GM23338 (cell line): Measurements from ENCODE around the gene IZUMO4. TPM values are rescaled to one million over a fixed set of nuclear protein-coding genes. Genes with fewer than 3 reads are reported as not detected.

ENCODE experiments used
- ATAC-seq: fragments of 200-7000 bp; cut with Tn5 transposase; 3 replicates; pipeline ENCODE4 v1.9.1; 2020
- DNase-seq: peaks from one replicate; pipeline ENCODE4 v3.0.0-alpha.2; 2015; ENCODE audit warnings: low spot score
- H2AFZ ChIP-seq: fragments of 200-600 bp; sonication (generic); 2 replicates; pipeline ENCODE4 v1.8.0; 2016; ENCODE audit warnings: antibody characterized with exemption, mild to moderate bottlenecking, moderate library complexity
- H3F3A ChIP-seq: fragments of 200-600 bp; sonication (generic); replicated peaks from 2 replicates; pipeline ENCODE4 v1.8.0; 2017; ENCODE audit warnings: antibody characterized with exemption, mixed run types, low read depth
- H3K27ac ChIP-seq: fragments of 200-600 bp; sonication (generic); 2 replicates; pipeline ENCODE4 v1.6.1; 2016; ENCODE audit warnings: low read depth
- H3K27me3 ChIP-seq: fragments of 200-600 bp; sonication (generic); 2 replicates; pipeline ENCODE4 v1.8.0; 2016; ENCODE audit warnings: mild to moderate bottlenecking, mixed run types, moderate library complexity; ENCODE audit not compliant: insufficient read depth
- H3K36me3 ChIP-seq: fragments of 200-600 bp; sonication (generic); 2 replicates; pipeline ENCODE4 v1.8.0; 2016; ENCODE audit warnings: mild to moderate bottlenecking; ENCODE audit not compliant: insufficient read depth
- H3K4me1 ChIP-seq: fragments of 200-600 bp; sonication (generic); 2 replicates; pipeline ENCODE4 v1.8.0; 2016; ENCODE audit warnings: mild to moderate bottlenecking, moderate library complexity; ENCODE audit not compliant: insufficient read depth
- H3K4me2 ChIP-seq: fragments of 200-600 bp; sonication (generic); 2 replicates; pipeline ENCODE4 v1.7.1; 2017; ENCODE audit warnings: mixed run types
- H3K4me3 ChIP-seq: fragments of 200-600 bp; sonication (generic); 2 replicates; pipeline ENCODE4 v1.6.1; 2016; ENCODE audit warnings: mixed run types
- H3K79me2 ChIP-seq: fragments of 200-600 bp; sonication (generic); replicated peaks from 2 replicates; pipeline ENCODE4 v1.8.0; 2017; ENCODE audit warnings: mild to moderate bottlenecking; ENCODE audit not compliant: insufficient read depth
- H3K9me2 ChIP-seq: fragments of 200-600 bp; sonication (generic); 2 replicates; pipeline ENCODE4 v1.8.0; 2017; ENCODE audit not compliant: insufficient read depth
- H4K20me1 ChIP-seq: fragments of 200-600 bp; sonication (generic); replicated peaks from 2 replicates; pipeline ENCODE4 v1.8.0; 2017; ENCODE audit warnings: mild to moderate bottlenecking; ENCODE audit not compliant: insufficient read depth
- H3K27ac Mint-ChIP-seq: 2 replicates; pipeline ENCODE4 v1.8.0; 2020; ENCODE audit warnings: inconsistent platforms, mild to moderate bottlenecking, moderate library complexity, mixed read lengths
- H3K27me3 Mint-ChIP-seq: 3 replicates; pipeline ENCODE4 v1.8.0; 2022; ENCODE audit warnings: low read depth, mild to moderate bottlenecking, moderate library complexity, mixed read lengths, inconsistent platforms; ENCODE audit not compliant: insufficient read depth, poor library complexity
- H3K36me3 Mint-ChIP-seq: 3 replicates; pipeline ENCODE4 v1.8.0; 2021; ENCODE audit warnings: low read depth, mild to moderate bottlenecking, inconsistent platforms, moderate library complexity, mixed read lengths
- H3K4me1 Mint-ChIP-seq: 3 replicates; pipeline ENCODE4 v1.8.0; 2020; ENCODE audit warnings: mild to moderate bottlenecking, inconsistent platforms, mixed read lengths
- H3K4me3 Mint-ChIP-seq: 3 replicates; pipeline ENCODE4 v1.8.0; 2021; ENCODE audit warnings: moderate library complexity, mild to moderate bottlenecking, inconsistent platforms, mixed read lengths
- H3K9me3 Mint-ChIP-seq: 3 replicates; pipeline ENCODE4 v1.8.0; 2020; ENCODE audit warnings: moderate library complexity, mild to moderate bottlenecking, inconsistent platforms, mixed read lengths
- CREB1 ChIP-seq: fragments of 250-450 bp; sonication (Bioruptor Pico); IDR thresholded peaks from 2 replicates; pipeline ENCODE4 v1.5.0; 2020; ENCODE audit warnings: low read depth, mild to moderate bottlenecking, moderate library complexity
- EZH2 ChIP-seq: fragments of 200-600 bp; sonication (generic); IDR thresholded peaks from one replicate; pipeline ENCODE4 v1.8.0; 2017; ENCODE audit warnings: antibody characterized with exemption, mild to moderate bottlenecking, low read depth; ENCODE audit not compliant: unreplicated experiment
- EZH2phosphoT487 ChIP-seq: fragments of 200-600 bp; sonication (generic); IDR thresholded peaks from one replicate; pipeline ENCODE4 v1.8.1; 2018; ENCODE audit warnings: antibody characterized with exemption; ENCODE audit not compliant: unreplicated experiment
- JUNB ChIP-seq: IDR thresholded peaks from one replicate; pipeline ENCODE4 v1.6.1; 2016; ENCODE audit warnings: antibody characterized with exemption; ENCODE audit not compliant: unreplicated experiment
- NANOG ChIP-seq: IDR thresholded peaks from 2 replicates; pipeline ENCODE4 v1.6.1; 2016; ENCODE audit warnings: antibody characterized with exemption, borderline replicate concordance
- POLR2AphosphoS5 ChIP-seq: IDR thresholded peaks from 2 replicates; pipeline ENCODE4 v1.6.1; 2016; ENCODE audit warnings: antibody characterized with exemption, low read depth
- STAT1 ChIP-seq: IDR thresholded peaks from one replicate; pipeline ENCODE4 v1.6.1; 2016; ENCODE audit warnings: antibody characterized with exemption; ENCODE audit not compliant: unreplicated experiment
- ZNF114 ChIP-seq: fragments of 250-450 bp; sonication (Bioruptor Pico); IDR thresholded peaks from 2 replicates; pipeline ENCODE4 v1.5.0; 2020; ENCODE audit warnings: mild to moderate bottlenecking, moderate library complexity
- polyA plus RNA-seq: library from polyadenylated mRNA; unstranded; fragments of >200 nt; fragmentation: Nextera tagmentation; extraction: Ambion mirVana; gene quantifications from 2 replicates; pipeline ENCODE4 v1.2.1, GENCODE V29; 2016
- total RNA-seq: library from RNA; depleted of rRNA; stranded (reverse); fragments of >200 nt; shearing (Covaris generic); gene quantifications from 2 replicates; pipeline ENCODE4 v1.2.3, GENCODE V29; 2014
- TF ChIP-seq, protein P1 (sequence below): IDR thresholded peaks from one replicate; pipeline ENCODE4 v1.6.1; 2018; ENCODE audit warnings: antibody characterized with exemption; ENCODE audit not compliant: unreplicated experiment
- TF ChIP-seq, protein P2 (sequence below): fragments of 250-450 bp; sonication (Bioruptor Pico); IDR thresholded peaks from 2 replicates; pipeline ENCODE4 v1.5.0; 2020; ENCODE audit warnings: mild to moderate bottlenecking, moderate library complexity
- TF ChIP-seq, protein P3 (sequence below), 2 experiments: fragments of 200-600 bp in 1 of 2; sonication (generic) in 1 of 2; conservative IDR thresholded peaks; 2 replicates each; pipeline versions ENCODE4 v1.5.1 to v1.6.1; 2016 to 2017; ENCODE audit warnings: antibody characterized with exemption in 2 of 2, low read depth in 2 of 2, mild to moderate bottlenecking in 2 of 2, moderate library complexity in 1 of 2
- TF ChIP-seq, protein P4 (sequence below): IDR thresholded peaks from 2 replicates; pipeline ENCODE4 v1.6.1; 2016; ENCODE audit warnings: antibody characterized with exemption

The IZUMO4 gene
- total and polyA plus RNA-seq, 2 experiments from 2014 or later, result 0.57 to 2.2 TPM

DNA sequence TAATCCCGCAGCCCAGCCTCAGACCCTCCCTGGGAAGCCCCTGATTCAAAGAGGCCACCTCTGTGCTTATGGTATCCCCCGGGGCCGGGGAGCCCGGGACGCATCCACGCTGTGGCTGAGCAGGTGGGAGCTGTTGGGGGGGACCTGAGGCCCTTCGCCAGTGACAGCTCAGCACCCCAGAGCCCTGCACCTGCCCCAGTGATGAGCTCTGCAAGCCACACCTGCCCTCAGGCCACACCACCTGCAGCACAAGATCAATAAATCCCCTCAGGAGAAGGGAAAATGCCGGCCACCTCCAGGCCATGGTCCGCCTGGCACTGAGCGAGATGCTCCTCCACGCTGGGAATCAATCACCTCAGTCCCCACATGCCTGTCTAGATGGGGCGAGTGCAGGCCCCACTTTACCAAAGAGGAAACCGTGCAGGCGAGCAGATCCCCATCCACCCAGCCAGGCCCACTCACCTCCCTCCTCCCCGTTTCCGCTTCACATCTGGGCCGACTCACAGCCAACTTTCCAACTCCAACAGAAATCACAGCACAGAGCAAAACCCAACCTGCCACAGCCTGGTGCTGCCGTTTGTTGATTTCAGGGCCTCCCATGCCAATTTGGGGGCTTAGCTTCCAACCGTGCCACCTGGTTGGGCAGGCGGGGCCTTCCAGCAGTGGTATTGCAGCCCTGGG lies 13.4 kb upstream of the IZUMO4 start:
- H3K9me3 Mint-ChIP-seq, result no peaks in the 10 kb centered on the region
- Histone ChIP-seq H3K27ac (no peak overlapping the region), H3K36me3 (no peaks in the 10 kb centered on the region), H3K4me1 (no peaks in the 10 kb centered on the region), H2AFZ (no peak overlapping the region), H3K4me2 (no peak overlapping the region), H3K27me3 (no peaks in the 10 kb centered on the region), H3K79me2 (no peaks in the 10 kb centered on the region), H3K9me2 (no peaks in the 10 kb centered on the region), H3F3A (peaks cover 3% of the 10 kb centered on the region; the same call in 1 of the 2 replicates), H3K4me3 (no peak overlapping the region), H4K20me1 (no peaks in the 10 kb centered on the region)
- H3K4me3 Mint-ChIP-seq, result no peak overlapping the region
- H3K4me1 Mint-ChIP-seq, result peaks cover 4% of the 10 kb centered on the region; the same call in 1 of the 3 replicates
- TF ChIP-seq, protein P1, sequence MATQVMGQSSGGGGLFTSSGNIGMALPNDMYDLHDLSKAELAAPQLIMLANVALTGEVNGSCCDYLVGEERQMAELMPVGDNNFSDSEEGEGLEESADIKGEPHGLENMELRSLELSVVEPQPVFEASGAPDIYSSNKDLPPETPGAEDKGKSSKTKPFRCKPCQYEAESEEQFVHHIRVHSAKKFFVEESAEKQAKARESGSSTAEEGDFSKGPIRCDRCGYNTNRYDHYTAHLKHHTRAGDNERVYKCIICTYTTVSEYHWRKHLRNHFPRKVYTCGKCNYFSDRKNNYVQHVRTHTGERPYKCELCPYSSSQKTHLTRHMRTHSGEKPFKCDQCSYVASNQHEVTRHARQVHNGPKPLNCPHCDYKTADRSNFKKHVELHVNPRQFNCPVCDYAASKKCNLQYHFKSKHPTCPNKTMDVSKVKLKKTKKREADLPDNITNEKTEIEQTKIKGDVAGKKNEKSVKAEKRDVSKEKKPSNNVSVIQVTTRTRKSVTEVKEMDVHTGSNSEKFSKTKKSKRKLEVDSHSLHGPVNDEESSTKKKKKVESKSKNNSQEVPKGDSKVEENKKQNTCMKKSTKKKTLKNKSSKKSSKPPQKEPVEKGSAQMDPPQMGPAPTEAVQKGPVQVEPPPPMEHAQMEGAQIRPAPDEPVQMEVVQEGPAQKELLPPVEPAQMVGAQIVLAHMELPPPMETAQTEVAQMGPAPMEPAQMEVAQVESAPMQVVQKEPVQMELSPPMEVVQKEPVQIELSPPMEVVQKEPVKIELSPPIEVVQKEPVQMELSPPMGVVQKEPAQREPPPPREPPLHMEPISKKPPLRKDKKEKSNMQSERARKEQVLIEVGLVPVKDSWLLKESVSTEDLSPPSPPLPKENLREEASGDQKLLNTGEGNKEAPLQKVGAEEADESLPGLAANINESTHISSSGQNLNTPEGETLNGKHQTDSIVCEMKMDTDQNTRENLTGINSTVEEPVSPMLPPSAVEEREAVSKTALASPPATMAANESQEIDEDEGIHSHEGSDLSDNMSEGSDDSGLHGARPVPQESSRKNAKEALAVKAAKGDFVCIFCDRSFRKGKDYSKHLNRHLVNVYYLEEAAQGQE, result no peak
- TF ChIP-seq, protein P2, sequence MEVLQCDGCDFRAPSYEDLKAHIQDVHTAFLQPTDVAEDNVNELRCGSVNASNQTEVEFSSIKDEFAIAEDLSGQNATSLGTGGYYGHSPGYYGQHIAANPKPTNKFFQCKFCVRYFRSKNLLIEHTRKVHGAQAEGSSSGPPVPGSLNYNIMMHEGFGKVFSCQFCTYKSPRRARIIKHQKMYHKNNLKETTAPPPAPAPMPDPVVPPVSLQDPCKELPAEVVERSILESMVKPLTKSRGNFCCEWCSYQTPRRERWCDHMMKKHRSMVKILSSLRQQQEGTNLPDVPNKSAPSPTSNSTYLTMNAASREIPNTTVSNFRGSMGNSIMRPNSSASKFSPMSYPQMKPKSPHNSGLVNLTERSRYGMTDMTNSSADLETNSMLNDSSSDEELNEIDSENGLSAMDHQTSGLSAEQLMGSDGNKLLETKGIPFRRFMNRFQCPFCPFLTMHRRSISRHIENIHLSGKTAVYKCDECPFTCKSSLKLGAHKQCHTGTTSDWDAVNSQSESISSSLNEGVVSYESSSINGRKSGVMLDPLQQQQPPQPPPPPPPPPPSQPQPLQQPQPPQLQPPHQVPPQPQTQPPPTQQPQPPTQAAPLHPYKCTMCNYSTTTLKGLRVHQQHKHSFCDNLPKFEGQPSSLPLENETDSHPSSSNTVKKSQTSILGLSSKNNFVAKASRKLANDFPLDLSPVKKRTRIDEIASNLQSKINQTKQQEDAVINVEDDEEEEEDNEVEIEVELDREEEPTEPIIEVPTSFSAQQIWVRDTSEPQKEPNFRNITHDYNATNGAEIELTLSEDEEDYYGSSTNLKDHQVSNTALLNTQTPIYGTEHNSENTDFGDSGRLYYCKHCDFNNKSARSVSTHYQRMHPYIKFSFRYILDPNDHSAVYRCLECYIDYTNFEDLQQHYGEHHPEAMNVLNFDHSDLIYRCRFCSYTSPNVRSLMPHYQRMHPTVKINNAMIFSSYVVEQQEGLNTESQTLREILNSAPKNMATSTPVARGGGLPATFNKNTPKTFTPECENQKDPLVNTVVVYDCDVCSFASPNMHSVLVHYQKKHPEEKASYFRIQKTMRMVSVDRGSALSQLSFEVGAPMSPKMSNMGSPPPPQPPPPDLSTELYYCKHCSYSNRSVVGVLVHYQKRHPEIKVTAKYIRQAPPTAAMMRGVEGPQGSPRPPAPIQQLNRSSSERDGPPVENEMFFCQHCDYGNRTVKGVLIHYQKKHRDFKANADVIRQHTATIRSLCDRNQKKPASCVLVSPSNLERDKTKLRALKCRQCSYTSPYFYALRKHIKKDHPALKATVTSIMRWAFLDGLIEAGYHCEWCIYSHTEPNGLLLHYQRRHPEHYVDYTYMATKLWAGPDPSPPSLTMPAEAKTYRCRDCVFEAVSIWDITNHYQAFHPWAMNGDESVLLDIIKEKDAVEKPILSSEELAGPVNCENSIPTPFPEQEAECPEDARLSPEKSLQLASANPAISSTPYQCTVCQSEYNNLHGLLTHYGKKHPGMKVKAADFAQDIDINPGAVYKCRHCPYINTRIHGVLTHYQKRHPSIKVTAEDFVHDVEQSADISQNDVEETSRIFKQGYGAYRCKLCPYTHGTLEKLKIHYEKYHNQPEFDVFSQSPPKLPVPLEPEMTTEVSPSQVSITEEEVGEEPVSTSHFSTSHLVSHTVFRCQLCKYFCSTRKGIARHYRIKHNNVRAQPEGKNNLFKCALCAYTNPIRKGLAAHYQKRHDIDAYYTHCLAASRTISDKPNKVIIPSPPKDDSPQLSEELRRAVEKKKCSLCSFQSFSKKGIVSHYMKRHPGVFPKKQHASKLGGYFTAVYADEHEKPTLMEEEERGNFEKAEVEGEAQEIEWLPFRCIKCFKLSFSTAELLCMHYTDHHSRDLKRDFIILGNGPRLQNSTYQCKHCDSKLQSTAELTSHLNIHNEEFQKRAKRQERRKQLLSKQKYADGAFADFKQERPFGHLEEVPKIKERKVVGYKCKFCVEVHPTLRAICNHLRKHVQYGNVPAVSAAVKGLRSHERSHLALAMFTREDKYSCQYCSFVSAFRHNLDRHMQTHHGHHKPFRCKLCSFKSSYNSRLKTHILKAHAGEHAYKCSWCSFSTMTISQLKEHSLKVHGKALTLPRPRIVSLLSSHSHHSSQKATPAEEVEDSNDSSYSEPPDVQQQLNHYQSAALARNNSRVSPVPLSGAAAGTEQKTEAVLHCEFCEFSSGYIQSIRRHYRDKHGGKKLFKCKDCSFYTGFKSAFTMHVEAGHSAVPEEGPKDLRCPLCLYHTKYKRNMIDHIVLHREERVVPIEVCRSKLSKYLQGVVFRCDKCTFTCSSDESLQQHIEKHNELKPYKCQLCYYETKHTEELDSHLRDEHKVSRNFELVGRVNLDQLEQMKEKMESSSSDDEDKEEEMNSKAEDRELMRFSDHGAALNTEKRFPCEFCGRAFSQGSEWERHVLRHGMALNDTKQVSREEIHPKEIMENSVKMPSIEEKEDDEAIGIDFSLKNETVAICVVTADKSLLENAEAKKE, result no peak
- TF ChIP-seq JUNB (no peak), EZH2 (no peak), ZNF114 (CRISPR knock-in tag) (no peak), CREB1 (CRISPR knock-in tag) (no peak), EZH2phosphoT487 (no peak), NANOG (no peak), STAT1 (no peak), POLR2AphosphoS5 (no peak)
- TF ChIP-seq, protein P3, sequence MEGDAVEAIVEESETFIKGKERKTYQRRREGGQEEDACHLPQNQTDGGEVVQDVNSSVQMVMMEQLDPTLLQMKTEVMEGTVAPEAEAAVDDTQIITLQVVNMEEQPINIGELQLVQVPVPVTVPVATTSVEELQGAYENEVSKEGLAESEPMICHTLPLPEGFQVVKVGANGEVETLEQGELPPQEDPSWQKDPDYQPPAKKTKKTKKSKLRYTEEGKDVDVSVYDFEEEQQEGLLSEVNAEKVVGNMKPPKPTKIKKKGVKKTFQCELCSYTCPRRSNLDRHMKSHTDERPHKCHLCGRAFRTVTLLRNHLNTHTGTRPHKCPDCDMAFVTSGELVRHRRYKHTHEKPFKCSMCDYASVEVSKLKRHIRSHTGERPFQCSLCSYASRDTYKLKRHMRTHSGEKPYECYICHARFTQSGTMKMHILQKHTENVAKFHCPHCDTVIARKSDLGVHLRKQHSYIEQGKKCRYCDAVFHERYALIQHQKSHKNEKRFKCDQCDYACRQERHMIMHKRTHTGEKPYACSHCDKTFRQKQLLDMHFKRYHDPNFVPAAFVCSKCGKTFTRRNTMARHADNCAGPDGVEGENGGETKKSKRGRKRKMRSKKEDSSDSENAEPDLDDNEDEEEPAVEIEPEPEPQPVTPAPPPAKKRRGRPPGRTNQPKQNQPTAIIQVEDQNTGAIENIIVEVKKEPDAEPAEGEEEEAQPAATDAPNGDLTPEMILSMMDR (conservative IDR thresholded peaks at IDR 0.05; ENCODE audit: low read depth in 2 of 2), result no peak
- TF ChIP-seq, protein P4, sequence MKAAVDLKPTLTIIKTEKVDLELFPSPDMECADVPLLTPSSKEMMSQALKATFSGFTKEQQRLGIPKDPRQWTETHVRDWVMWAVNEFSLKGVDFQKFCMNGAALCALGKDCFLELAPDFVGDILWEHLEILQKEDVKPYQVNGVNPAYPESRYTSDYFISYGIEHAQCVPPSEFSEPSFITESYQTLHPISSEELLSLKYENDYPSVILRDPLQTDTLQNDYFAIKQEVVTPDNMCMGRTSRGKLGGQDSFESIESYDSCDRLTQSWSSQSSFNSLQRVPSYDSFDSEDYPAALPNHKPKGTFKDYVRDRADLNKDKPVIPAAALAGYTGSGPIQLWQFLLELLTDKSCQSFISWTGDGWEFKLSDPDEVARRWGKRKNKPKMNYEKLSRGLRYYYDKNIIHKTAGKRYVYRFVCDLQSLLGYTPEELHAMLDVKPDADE, result no peak
- no peak overlapping the region for H3K27ac Mint-ChIP-seq
- DNase-seq (no peak), ATAC-seq (no peak)
- H3K27me3 Mint-ChIP-seq, result peaks cover 4% of the 10 kb centered on the region
- H3K36me3 Mint-ChIP-seq, result no peaks in the 10 kb centered on the region
